K562 (cell line): ENCODE measurements around the gene TMEM234. TPM values are rescaled to one million over a fixed set of nuclear protein-coding genes. Genes with fewer than 3 reads are reported as not detected.

Experiments
- BACH1 ChIP-seq: fragments of 200-800 bp; sonication (Bioruptor generic); IDR thresholded peaks from 2 replicates; pipeline ENCODE4 v1.6.1; 2016; ENCODE audit warnings: missing genetic modification characterization, missing compliant biosample characterization
- BCOR ChIP-seq: fragments of 450-650 bp; IDR thresholded peaks from 2 replicates; pipeline ENCODE4 v1.6.1; 2016
- CBX8 ChIP-seq: fragments of 200-600 bp; sonication (generic); IDR thresholded peaks from 2 replicates; pipeline ENCODE4 v1.6.1; 2012; ENCODE audit warnings: borderline replicate concordance, mixed run types, low read depth, mild to moderate bottlenecking, moderate library complexity, mixed read lengths, low read length, control low read depth, inconsistent platforms; ENCODE audit not compliant: poor library complexity, severe bottlenecking; ENCODE audit errors: extremely low read depth
- CREB5 ChIP-seq: fragments of 250-450 bp; sonication (Bioruptor Pico); IDR thresholded peaks from 2 replicates; pipeline ENCODE4 v1.5.0; 2020; ENCODE audit warnings: mild to moderate bottlenecking
- DPF2 ChIP-seq: fragments of 450-650 bp; IDR thresholded peaks from 2 replicates; pipeline ENCODE4 v1.6.1; 2016
- GABPB1 ChIP-seq: sonication (generic); formaldehyde crosslinking; IDR thresholded peaks from 2 replicates; pipeline ENCODE4 v1.8.0; 2022; ENCODE audit warnings: mild to moderate bottlenecking, missing genetic modification reagents
- HMGN3 ChIP-seq: IDR thresholded peaks from 2 replicates; pipeline ENCODE4 v1.6.1; 2011; ENCODE audit warnings: borderline replicate concordance, low read depth, mild to moderate bottlenecking, mixed read lengths, low read length; ENCODE audit not compliant: insufficient read length; ENCODE audit errors: extremely low read depth
- MECOM ChIP-seq: fragments of 250-450 bp; sonication (Bioruptor Pico); IDR thresholded peaks from 2 replicates; pipeline ENCODE4 v1.8.0; 2022; ENCODE audit warnings: inconsistent platforms
- MYC ChIP-seq, 2 experiments: fragments of 250-450 bp in 1 of 2; sonication (Bioruptor Pico) in 1 of 2; IDR thresholded peaks; 2 replicates each; pipeline versions ENCODE4 v1.5.1 to v1.6.1; 2012 to 2021; ENCODE audit warnings: low read depth in 2 of 2, borderline replicate concordance in 1 of 2, improper control_type of control experiment in 1 of 2, low read length in 1 of 2, mild to moderate bottlenecking in 1 of 2, moderate library complexity in 1 of 2
- NCOA6 ChIP-seq: fragments of 450-650 bp; IDR thresholded peaks from 2 replicates; pipeline ENCODE4 v1.6.1; 2017; ENCODE audit warnings: mild to moderate bottlenecking
- OTX1 ChIP-seq: fragments of 450-650 bp; formaldehyde crosslinking; IDR thresholded peaks from 2 replicates; pipeline ENCODE4 v1.4.0; 2022; ENCODE audit warnings: mild to moderate bottlenecking
- SLC30A9 ChIP-seq: fragments of 250-450 bp; sonication (Bioruptor Pico); IDR thresholded peaks from 2 replicates; pipeline ENCODE4 v1.8.0; 2022; ENCODE audit warnings: mild to moderate bottlenecking, moderate library complexity
- TEAD4 ChIP-seq, 2 experiments: sonication (generic) in 1 of 2; formaldehyde crosslinking in 1 of 2; IDR thresholded peaks; 2 replicates each; pipeline versions ENCODE4 v1.6.1 to v1.8.0; 2012 to 2022; ENCODE audit warnings: borderline replicate concordance in 1 of 2, inconsistent platforms in 1 of 2, low read length in 1 of 2, mild to moderate bottlenecking in 1 of 2, missing genetic modification reagents in 1 of 2
- ZBTB2 ChIP-seq: fragments of 450-650 bp; IDR thresholded peaks from 2 replicates; pipeline ENCODE4 v1.6.1; 2016; ENCODE audit warnings: antibody characterized with exemption
- ZC3H8 ChIP-seq: fragments of 450-650 bp; IDR thresholded peaks from 2 replicates; pipeline ENCODE4 v1.6.1; 2017
- ZFP30 ChIP-seq: fragments of 250-450 bp; sonication (Bioruptor Pico); IDR thresholded peaks from 2 replicates; pipeline ENCODE4 v1.8.0; 2022; ENCODE audit warnings: moderate library complexity, mild to moderate bottlenecking, inconsistent platforms, borderline replicate concordance
- ZFP36 ChIP-seq: fragments of 150-350 bp; IDR thresholded peaks from 2 replicates; pipeline ENCODE4 v1.6.1; 2018; ENCODE audit warnings: low read length, low read depth; ENCODE audit not compliant: partially characterized antibody
- ZNF444 ChIP-seq: fragments of 250-450 bp; sonication (Bioruptor Pico); IDR thresholded peaks from 2 replicates; pipeline ENCODE4 v1.4.0; 2020; ENCODE audit warnings: mild to moderate bottlenecking, moderate library complexity
- ZNF695 ChIP-seq: fragments of 450-650 bp; formaldehyde crosslinking; IDR thresholded peaks from 2 replicates; pipeline ENCODE4 v1.4.0; 2020; ENCODE audit warnings: mild to moderate bottlenecking, moderate library complexity
- polyA plus RNA-seq, 8 experiments: library from polyadenylated mRNA; depleted of rRNA in 4 of 8; stranded (reverse) in 5 of 8; unstranded in 3 of 8; fragments of >200 nt; fragmentation: Nextera tagmentation in 2 of 8; fragmentation: Illumina TruSeq in 1 of 8; extraction: Ambion mirVana in 2 of 8; extraction: Trizol in 1 of 8; gene quantifications; 2 replicates each; pipeline versions ENCODE4 v1.2.1 to v1.2.3, GENCODE V29; 2011 to 2014; ENCODE audit warnings: inconsistent platforms in 1 of 8, missing spikeins in 1 of 8
- total RNA-seq, 7 experiments: library from RNA; depleted of rRNA in 6 of 7; stranded (reverse); fragments of >200 nt in 6 of 7; fragmentation: Illumina TruSeq in 2 of 7; extraction: Trizol in 2 of 7; gene quantifications; 2 replicates each; pipeline versions ENCODE4 v1.2.1 to v1.2.3, GENCODE V29; 2011 to 2021; ENCODE audit warnings: low replicate concordance in 1 of 7
- TF ChIP-seq, protein P1 (sequence below): sonication (generic); formaldehyde crosslinking; IDR thresholded peaks from 2 replicates; pipeline ENCODE4 v1.5.0; 2020; ENCODE audit warnings: missing genetic modification reagents
- TF ChIP-seq, protein P2 (sequence below): fragments of 450-650 bp; IDR thresholded peaks from 2 replicates; pipeline ENCODE4 v1.7.0; 2016; ENCODE audit warnings: borderline replicate concordance

Gene TMEM234
- total and polyA plus RNA-seq, 9 of the 15 experiments (the other 6 are each of a cell fraction or from before 2014, with no cell fraction given), result 5.0 to 12.9 (median 7.6) TPM

DNA sequence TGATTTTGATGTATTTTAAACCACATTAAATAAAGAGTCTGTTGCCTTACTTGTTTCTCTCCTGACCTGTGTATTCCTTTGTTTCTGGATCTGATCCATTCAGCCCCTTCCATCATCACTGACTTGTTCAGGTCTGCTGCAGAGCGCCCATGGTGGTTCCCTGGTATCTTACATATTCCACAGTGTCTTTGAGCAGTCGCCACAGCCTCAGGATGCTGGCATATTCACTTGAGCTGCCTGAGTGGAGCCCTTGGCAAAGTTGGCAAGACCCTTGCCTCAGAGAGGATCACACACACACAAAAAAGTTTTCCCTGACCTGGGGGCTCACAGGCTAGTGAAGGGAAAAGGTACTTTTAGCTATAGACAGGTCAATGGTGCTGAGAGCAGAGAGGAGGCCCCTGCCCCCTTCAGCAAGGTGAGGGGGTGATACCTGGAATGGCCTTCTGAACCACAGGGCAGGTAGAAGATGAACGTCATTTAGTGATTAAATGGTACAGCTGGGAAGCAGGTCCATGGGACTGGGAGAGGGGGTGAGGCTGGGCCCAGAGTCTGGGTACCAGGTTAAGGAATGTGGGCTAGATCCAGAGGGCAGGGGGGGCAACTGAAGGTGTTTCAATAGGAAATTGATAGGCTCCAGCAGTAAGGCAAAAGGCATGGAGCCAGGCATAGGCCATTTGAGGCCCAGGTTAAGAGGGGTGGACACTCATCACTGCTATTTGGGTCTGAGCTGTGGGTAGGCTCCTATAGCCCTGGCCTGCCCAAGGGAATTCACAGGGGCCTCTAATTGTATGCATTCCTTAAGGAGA lies 23.7 kb downstream of the TMEM234 start (continued):
- TF ChIP-seq ZNF695 (CRISPR knock-in tag) (no peak), ZFP30 (no peak), CBX8 (no peak), MECOM (CRISPR knock-in tag) (no peak), GABPB1 (CRISPR knock-in tag) (0 out of 2 replicates have a peak, but pooled peaks have one; percentile 22), NCOA6 (no peak), DPF2 (no peak), OTX1 (CRISPR knock-in tag) (peak; percentile 68; the same call in 1 of the 2 replicates), ZBTB2 (no peak), BACH1 (tag) (no peak), ZFP36 (no peak), ZC3H8 (no peak), BCOR (no peak), MYC (IDR thresholded peaks at IDR 0.05; ENCODE audit: low read depth, low read length) (no peak), MYC (CRISPR knock-in tag; IDR thresholded peaks at IDR 0.05; ENCODE audit: borderline replicate concordance, low read depth) (0 out of 2 replicates have a peak, but pooled peaks have one; percentile 21), ZNF444 (CRISPR knock-in tag) (no peak), SLC30A9 (CRISPR knock-in tag) (no peak), TEAD4 (IDR thresholded peaks at IDR 0.05; ENCODE audit: low read length) (no peak), TEAD4 (CRISPR knock-in tag; IDR thresholded peaks at IDR 0.05; ENCODE audit: borderline replicate concordance) (no peak), CREB5 (no peak), HMGN3 (no peak)
- TF ChIP-seq, protein P1, sequence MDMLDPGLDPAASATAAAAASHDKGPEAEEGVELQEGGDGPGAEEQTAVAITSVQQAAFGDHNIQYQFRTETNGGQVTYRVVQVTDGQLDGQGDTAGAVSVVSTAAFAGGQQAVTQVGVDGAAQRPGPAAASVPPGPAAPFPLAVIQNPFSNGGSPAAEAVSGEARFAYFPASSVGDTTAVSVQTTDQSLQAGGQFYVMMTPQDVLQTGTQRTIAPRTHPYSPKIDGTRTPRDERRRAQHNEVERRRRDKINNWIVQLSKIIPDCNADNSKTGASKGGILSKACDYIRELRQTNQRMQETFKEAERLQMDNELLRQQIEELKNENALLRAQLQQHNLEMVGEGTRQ (CRISPR knock-in tag), result no peak
- TF ChIP-seq, protein P2, sequence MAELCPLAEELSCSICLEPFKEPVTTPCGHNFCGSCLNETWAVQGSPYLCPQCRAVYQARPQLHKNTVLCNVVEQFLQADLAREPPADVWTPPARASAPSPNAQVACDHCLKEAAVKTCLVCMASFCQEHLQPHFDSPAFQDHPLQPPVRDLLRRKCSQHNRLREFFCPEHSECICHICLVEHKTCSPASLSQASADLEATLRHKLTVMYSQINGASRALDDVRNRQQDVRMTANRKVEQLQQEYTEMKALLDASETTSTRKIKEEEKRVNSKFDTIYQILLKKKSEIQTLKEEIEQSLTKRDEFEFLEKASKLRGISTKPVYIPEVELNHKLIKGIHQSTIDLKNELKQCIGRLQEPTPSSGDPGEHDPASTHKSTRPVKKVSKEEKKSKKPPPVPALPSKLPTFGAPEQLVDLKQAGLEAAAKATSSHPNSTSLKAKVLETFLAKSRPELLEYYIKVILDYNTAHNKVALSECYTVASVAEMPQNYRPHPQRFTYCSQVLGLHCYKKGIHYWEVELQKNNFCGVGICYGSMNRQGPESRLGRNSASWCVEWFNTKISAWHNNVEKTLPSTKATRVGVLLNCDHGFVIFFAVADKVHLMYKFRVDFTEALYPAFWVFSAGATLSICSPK, result no peak
